Measurements from ENCODE around the gene H2BK1.

Gene H2BK1

GRCh38 chr7:151210087-151210854 lies at the start of gene H2BK1:
TSS of gene H2BK1 (minus strand) at chr7:151210488. CDS start at chr7:151210318, 170 bp downstream.
- DNase-seq: no peak

DNA sequence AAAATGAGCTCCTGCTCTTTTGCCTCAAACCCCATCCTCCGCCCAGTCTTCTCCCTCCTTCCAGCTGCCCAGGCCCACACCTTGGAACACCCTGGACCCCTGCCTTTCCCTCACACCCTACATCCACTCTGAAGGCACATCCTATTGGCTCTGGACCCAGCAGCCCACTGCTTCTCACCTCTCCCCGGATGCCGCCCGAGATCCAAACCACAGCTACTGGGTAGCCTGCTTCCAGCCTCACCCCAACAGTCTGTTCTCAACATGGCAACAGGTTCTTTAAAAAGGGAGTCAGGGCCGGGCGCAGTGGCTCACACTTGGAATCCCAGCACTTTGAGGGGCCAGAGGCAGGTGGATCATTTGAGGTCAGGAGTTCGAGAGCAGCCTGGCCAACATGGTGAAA lies 47.7 kb upstream of the H2BK1 start:
- no peak for DNase-seq

- no peak for DNase-seq
These were observed 46.2 kb upstream of the H2BK1 start for GRCh38 chr7:151256410-151257045.

GRCh38 chr7:151255390-151255789 lies 45.1 kb upstream of the H2BK1 start:
- no peak for DNase-seq

DNA sequence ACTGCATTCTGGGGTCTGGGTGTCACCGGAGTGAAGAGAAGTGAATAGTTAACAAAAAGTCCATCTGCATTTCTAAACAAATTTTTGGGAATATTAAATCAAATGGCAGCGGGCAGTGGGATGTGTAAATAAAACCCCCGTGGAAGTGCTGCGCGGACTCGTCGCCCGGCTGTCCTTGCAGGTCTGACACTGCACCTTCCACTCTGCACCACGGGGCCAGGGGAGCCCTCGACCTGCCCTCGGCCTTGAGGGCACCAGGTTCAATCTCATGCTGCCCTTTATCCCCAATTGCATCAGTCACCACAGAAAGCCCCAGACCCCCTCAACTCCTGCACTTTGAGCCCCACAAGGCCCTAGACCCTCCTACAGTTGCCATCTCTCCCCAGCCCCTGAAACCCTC lies 44.6 kb upstream of the H2BK1 start:
- DNase-seq: no peak

DNA sequence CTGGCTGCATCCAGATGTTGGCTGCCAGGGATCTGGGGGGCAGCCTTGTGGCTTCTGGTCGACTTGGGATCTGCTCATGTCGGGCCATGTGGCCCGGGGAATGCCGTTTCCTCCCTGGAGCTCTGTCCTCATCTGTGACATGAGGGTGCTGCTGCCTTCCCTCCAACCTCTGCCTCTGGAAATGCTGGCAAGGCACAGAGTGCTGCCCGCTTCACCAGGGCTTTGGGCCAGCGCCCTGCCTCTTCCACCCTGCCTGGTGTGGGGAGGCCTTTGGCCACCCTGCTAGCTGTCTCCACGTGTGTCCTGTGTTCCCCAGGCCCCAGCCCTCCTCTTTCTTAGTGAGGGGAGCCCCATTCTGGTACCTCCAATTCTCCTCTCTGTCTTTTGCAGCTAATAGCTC lies 44.0 kb upstream of the H2BK1 start:
- DNase-seq: no peak

DNA sequence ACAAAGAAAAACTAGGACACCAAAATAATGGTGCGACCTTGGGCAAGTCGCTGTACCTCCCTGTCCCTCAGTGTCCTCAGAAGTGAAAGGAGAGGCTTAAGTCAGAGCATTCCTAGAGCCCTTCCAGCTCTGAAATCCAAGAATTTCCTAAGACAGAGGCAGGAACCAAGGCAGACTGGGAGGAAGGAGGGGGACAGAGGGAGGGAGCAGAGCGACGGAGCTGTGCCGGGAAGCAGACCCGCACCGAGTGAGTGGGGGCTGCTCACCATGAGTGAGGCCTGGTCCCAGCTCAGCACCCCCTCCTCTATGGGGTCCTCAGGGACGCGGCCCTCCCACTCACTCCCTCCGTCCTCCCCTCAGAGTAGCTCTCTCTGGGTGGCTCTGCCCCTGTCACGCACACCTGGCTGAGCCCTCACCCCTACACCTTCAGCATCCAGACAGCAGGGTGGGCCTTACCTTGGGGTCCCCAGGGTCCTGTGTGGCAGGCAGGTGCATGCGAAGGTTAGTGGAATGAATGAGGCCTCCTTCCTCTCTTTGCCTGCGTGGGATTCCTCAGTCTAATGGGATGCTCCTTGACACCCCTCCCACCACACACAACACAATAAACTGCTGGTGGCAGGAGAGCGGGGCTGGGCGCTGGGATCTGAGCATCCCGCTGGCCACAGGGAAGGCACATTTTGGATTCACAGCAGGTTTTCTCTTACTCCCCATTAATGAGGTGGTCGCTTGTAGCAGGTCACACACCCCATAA lies 42.8 kb upstream of the H2BK1 start:
- no peak for DNase-seq

DNA sequence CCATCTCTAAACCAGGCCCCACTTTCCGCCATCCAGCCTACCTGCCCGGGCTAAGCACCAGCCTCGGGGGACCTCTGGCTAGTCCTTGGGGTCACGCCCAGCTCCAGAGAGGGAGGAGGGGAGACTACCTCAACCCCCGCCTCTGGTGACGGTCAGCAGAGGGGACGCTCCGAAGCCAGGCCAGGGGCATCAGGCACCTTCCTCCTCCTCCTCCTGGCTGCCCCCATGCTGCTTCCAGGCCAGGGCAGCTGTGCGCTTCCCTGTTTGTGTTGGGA lies 42.2 kb upstream of the H2BK1 start:
- DNase-seq: no peak

DNA sequence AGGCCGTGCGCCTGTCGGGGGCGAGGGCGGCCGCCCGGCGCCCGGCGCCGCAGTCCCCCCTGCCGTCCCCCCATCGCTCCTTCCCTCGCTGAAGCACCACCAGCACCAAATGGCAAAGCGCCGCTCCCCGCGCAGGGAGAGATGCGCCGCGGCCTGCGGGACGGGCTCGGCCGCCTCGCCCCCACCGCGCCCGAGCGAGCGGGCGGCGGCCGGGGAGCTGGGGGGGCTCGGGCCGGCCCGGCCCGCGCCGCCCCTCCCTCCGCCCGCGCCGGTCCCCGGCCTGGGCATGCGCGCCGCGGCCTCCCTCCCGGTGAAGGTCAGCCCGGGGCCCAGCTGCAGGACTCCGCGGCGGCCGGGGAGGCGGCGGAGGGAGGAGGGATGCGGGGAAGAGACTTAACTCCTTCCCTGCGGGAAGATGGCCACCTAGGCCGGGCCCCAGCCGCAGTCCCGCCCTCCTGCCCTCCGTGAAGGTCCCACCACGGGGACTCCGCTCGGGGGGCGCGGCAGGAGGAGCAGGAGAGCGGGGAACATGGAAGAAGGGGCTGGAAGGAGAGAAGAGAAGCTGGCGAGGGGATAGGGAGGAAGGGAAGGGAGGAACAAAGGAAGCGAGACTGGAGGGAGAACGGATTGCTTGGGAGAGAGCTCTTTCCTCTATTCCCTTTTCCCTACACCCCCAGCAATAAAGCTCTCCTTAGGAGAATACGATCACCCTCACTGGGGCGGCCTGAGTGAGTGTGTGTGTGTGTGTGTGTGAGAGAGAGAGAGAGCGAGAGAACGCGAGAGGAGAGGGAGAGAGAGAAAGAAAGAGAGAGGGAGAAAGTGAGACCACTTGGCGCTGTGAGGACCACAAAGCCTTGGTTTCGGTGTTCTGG lies 41.6 kb upstream of the H2BK1 start:
- no peak for DNase-seq

DNA sequence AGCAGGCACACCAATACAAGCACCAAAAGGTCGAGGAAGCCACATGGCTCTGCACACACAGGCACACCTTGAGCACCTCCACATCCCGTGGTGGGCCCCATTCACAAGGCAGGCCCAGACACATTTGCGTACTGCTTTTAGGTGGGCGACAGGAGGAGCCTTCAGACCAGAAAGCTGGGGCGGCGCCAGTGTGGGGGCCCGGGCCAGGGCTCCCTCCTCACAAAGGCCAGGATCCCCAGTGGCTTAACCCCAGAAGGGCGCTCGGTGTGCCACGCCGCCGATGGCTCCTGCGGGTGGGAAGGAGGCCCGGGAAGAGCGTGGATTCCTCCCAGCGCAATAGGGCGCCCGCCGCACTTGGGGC lies 41.0 kb upstream of the H2BK1 start:
- no peak for DNase-seq

- DNase-seq: no peak
These were observed 40.2 kb upstream of the H2BK1 start for GRCh38 chr7:151250181-151251132.

- DNase-seq: no peak
These were observed 39.4 kb upstream of the H2BK1 start for GRCh38 chr7:151249732-151250072.

- peak; percentile 1 for DNase-seq
These were observed 38.9 kb upstream of the H2BK1 start for GRCh38 chr7:151249034-151249731.

GRCh38 chr7:151248346-151249033 lies 38.2 kb upstream of the H2BK1 start, which contains the start of gene SMARCD3:
TSS of gene SMARCD3 (minus strand) at chr7:151248694. CDS start at chr7:151248562, 132 bp downstream.
- no peak for DNase-seq

- no peak for DNase-seq
These were observed 37.5 kb upstream of the H2BK1 start for GRCh38 chr7:151247611-151248345.

DNA sequence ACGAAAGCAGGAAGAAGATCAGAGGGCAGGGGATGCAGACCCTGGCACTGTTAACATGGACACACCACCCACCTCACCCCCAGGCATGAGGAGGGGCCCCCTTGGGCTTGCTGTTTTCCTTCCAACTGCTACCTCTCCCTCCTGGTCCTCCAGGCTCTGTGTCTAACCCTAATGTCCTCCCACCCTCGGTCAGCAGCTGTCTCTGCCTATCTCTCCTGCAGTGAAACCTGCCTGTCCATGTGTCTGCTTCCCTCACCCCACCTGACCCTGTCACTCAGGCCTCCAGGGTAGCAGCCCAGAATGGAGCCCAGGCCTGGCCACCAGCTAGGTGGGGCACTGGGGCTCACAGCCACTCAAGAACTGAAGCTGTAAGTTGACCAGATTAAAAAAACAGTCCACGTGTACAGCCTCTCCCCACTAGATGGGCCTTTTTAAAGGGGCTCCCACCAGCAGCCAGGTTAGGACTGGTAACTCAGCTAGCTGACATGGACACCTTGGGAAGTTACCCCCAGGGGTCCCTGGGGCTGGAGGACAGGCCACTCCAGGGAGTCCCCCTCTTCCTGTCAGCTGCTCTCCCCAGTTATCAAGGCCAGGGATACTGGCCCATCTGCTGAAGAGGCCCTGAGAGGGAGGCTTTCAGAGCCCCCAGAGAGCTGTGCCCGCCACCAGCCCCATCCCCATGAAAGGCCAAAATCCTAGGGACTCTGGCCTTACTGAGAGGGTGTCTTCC lies 36.7 kb upstream of the H2BK1 start:
- no peak for DNase-seq

- no peak for DNase-seq
These were observed 36.0 kb upstream of the H2BK1 start for GRCh38 chr7:151246102-151246850.

- DNase-seq: no peak
These were observed 35.2 kb upstream of the H2BK1 start for GRCh38 chr7:151245360-151246101.

All from SIG-M5 (cell line).